Cardiac fibroblast (primary cell): Measurements from ENCODE around the gene PPP1R14D.

Source experiments
- DNase-seq, 2 donors: peaks; one replicate each; pipeline versions ENCODE4 v3.0.0 to v3.0.0-alpha.2; 2010; ENCODE audit warnings: low read depth in 2 of 2
- H3K4me3 ChIP-seq, 2 donors: replicated peaks in 1 of 2; 1 replicate in 1 of 2; 2 replicates in 1 of 2; pipeline ENCODE4 v1.5.1; 2011; ENCODE audit warnings: low read depth in 2 of 2, low read length in 2 of 2, mild to moderate bottlenecking in 2 of 2, moderate library complexity in 1 of 2
- CTCF ChIP-seq: IDR thresholded peaks from one replicate; pipeline ENCODE4 v1.5.1; 2011; ENCODE audit warnings: low read depth, mild to moderate bottlenecking, low read length, inconsistent platforms

PPP1R14D gene

GRCh38 chr15:40775740-40776536 is 52.6 kb downstream of the PPP1R14D start:
- no peak for DNase-seq
- no peak for TF ChIP-seq CTCF
- H3K4me3 ChIP-seq: no peak overlapping the region

- no peak for DNase-seq
- TF ChIP-seq CTCF: no peak
These were observed 53.5 kb downstream of the PPP1R14D start for GRCh38 chr15:40775007-40775406.

GRCh38 chr15:40773902-40774301 is 54.6 kb downstream of the PPP1R14D start:
- H3K4me3 ChIP-seq: no peak overlapping the region
- no peak for DNase-seq
- TF ChIP-seq CTCF: no peak

More at GRCh38 chr15:40775007-40775406, 53.5 kb downstream of the PPP1R14D start:
- no peak overlapping the region for H3K4me3 ChIP-seq

GRCh38 chr15:40773496-40773895 is 55.0 kb downstream of the PPP1R14D start:
- no peak for DNase-seq
- no peak for TF ChIP-seq CTCF
- no peak overlapping the region for H3K4me3 ChIP-seq

DNA sequence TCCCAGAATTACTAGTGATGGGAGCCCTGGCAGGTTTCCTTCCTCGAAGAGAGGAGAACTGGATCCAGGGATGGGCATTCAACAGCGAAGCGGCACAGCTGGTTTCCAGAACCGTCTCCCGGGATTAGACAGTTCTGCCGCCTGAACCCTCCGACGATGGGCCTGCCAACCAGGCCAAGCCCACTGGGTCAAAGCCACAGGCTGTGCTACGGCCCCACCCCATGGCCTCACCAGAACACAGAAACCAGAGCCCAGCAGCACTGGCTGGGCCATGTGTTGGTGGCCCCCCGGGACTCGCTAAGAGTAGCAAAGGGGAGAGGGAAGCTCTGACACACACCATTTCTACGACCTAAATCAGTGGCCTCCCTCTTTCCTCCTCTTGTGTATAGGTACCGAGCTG is 56.5 kb downstream of the PPP1R14D start:
- DNase-seq: no peak
- no peak for TF ChIP-seq CTCF
- no peak overlapping the region for H3K4me3 ChIP-seq

- no peak for DNase-seq
- H3K4me3 ChIP-seq: no peak overlapping the region
- TF ChIP-seq CTCF: no peak
These were observed 57.3 kb downstream of the PPP1R14D start for GRCh38 chr15:40771242-40771641.
